Endothelial cell of umbilical vein (primary cell): Measurements from ENCODE around the gene ANKMY1. TPM values are rescaled to one million over a fixed set of nuclear protein-coding genes. Genes with fewer than 3 reads are reported as not detected.

ENCODE experiments used
- BruUV-seq: library from RNA; stranded (reverse); fragments of 400-500 nt; replicated peaks from 2 replicates; lab custom pipeline; 2021; lab: Mats Ljungman, UMichigan
- CTCF ChIA-PET: fragments of 300-600, 350-600 bp; sonication (Branson Sonifier 250); formaldehyde crosslinking; loops from one replicate; lab custom pipeline; 2021; ENCODE audit warnings: antibody characterized with exemption, inconsistent platforms; lab: Charles Lee
- POLR2A ChIA-PET: fragments of 300-600, 350-600 bp; sonication (Branson Sonifier 250); formaldehyde crosslinking; loops from one replicate; lab custom pipeline; 2021; ENCODE audit warnings: antibody characterized with exemption, inconsistent platforms; lab: Charles Lee
- DNase-seq: peaks from one replicate; pipeline ENCODE4 v3.0.0-alpha.2; 2011; ENCODE audit warnings: low read depth, low spot score
- FAIRE-seq: peaks from 2 replicates; lab custom pipeline; 2011; peaks lifted over from hg19 to GRCh38; lab: Jason Lieb, UNC
- H2AFZ ChIP-seq: 2 replicates; pipeline ENCODE4 v1.6.0; 2012; ENCODE audit warnings: low read depth, low read length, control low read depth, inconsistent platforms
- H3K27ac ChIP-seq: 2 replicates; pipeline ENCODE4 v1.5.1; 2011; ENCODE audit warnings: low read depth, mild to moderate bottlenecking, control low read depth, low read length, moderate library complexity; ENCODE audit not compliant: insufficient read depth
- H3K27me3 ChIP-seq, 2 experiments: 2 replicates each; pipeline versions ENCODE4 v1.6.0 to v1.6.1; 2011; ENCODE audit warnings: low read length in 2 of 2, mixed read lengths in 1 of 2; ENCODE audit not compliant: control insufficient read depth in 2 of 2, insufficient read depth in 2 of 2
- H3K36me3 ChIP-seq, 2 experiments: 2 replicates in 1 of 2; 3 replicates in 1 of 2; pipeline ENCODE4 v1.5.1; 2011; ENCODE audit warnings: low read length in 2 of 2, mild to moderate bottlenecking in 1 of 2, moderate library complexity in 1 of 2; ENCODE audit not compliant: control insufficient read depth in 2 of 2, insufficient read depth in 2 of 2; ENCODE audit errors: extremely low read depth in 1 of 2
- H3K4me1 ChIP-seq: 3 replicates; pipeline ENCODE4 v1.5.1; 2011; ENCODE audit warnings: mild to moderate bottlenecking, low read length; ENCODE audit not compliant: control insufficient read depth, insufficient read depth; ENCODE audit errors: extremely low read depth
- H3K4me2 ChIP-seq: 2 replicates; pipeline ENCODE4 v1.6.1; 2011; ENCODE audit warnings: low read length, control low read depth, mixed read lengths; ENCODE audit not compliant: insufficient read depth
- H3K4me3 ChIP-seq, 3 experiments: fragments of 200-600 bp in 1 of 3; sonication (generic), shearing (Covaris generic) in 1 of 3; replicated peaks in 1 of 3; 2 replicates each; pipeline ENCODE4 v1.5.1; 2011 to 2016; ENCODE audit warnings: control low read depth in 3 of 3, low read length in 3 of 3, mild to moderate bottlenecking in 2 of 3, inconsistent platforms in 1 of 3, low read depth in 1 of 3, moderate library complexity in 1 of 3; ENCODE audit not compliant: insufficient read depth in 1 of 3
- H3K79me2 ChIP-seq: 2 replicates; pipeline ENCODE4 v1.6.0; 2012; ENCODE audit warnings: low read length, inconsistent platforms; ENCODE audit not compliant: control insufficient read depth, insufficient read depth
- H3K9ac ChIP-seq: replicated peaks from 2 replicates; pipeline ENCODE3; 2011; ENCODE audit warnings: low read length, control low read depth; ENCODE audit not compliant: insufficient read depth; ENCODE audit errors: extremely low read depth
- H3K9me1 ChIP-seq: replicated peaks from 3 replicates; pipeline ENCODE4 v1.6.0; 2011; ENCODE audit warnings: mild to moderate bottlenecking, low read length; ENCODE audit not compliant: control insufficient read depth, insufficient read depth; ENCODE audit errors: extremely low read depth
- H3K9me3 ChIP-seq: replicated peaks from 2 replicates; pipeline ENCODE4 v1.5.1; 2012; ENCODE audit warnings: low read length, inconsistent platforms; ENCODE audit not compliant: control insufficient read depth, insufficient read depth
- H4K20me1 ChIP-seq: replicated peaks from 2 replicates; pipeline ENCODE3; 2011; ENCODE audit warnings: mild to moderate bottlenecking, low read length; ENCODE audit not compliant: control insufficient read depth, insufficient read depth; ENCODE audit errors: extremely low read depth
- CTCF ChIP-seq, 2 donors: IDR thresholded peaks; 1 replicate in 1 of 2; 2 replicates in 1 of 2; pipeline ENCODE4 v1.5.1; 2011; ENCODE audit warnings: low read length in 2 of 2, mild to moderate bottlenecking in 2 of 2, moderate library complexity in 2 of 2, control low read depth in 1 of 2, inconsistent platforms in 1 of 2, low read depth in 1 of 2; ENCODE audit not compliant: insufficient read depth in 1 of 2; ENCODE audit errors: extremely low read depth in 1 of 2
- EZH2 ChIP-seq: IDR thresholded peaks from 2 replicates; pipeline ENCODE4 v1.6.1; 2012; ENCODE audit warnings: borderline replicate concordance, low read depth, mild to moderate bottlenecking, moderate library complexity, low read length, inconsistent platforms; ENCODE audit not compliant: severe bottlenecking
- FOS ChIP-seq: IDR thresholded peaks from 2 replicates; pipeline ENCODE4 v1.6.1; 2011; ENCODE audit warnings: mild to moderate bottlenecking, low read length, moderate library complexity, borderline replicate concordance; ENCODE audit not compliant: insufficient read depth
- GATA2 ChIP-seq: IDR thresholded peaks from 2 replicates; pipeline ENCODE4 v1.7.0; 2011; ENCODE audit warnings: low read depth, mild to moderate bottlenecking, moderate library complexity, mixed read lengths, low read length; ENCODE audit not compliant: insufficient read length, insufficient read depth
- JUN ChIP-seq: IDR thresholded peaks from 2 replicates; pipeline ENCODE4 v1.6.1; 2011; ENCODE audit warnings: borderline replicate concordance, low read depth; ENCODE audit not compliant: insufficient read length, insufficient read depth
- MAX ChIP-seq: IDR thresholded peaks from 2 replicates; pipeline ENCODE4 v1.6.1; 2011; ENCODE audit not compliant: insufficient read depth, insufficient read length
- MYC ChIP-seq: IDR thresholded peaks from one replicate; pipeline ENCODE4 v1.6.1; 2011; ENCODE audit warnings: mild to moderate bottlenecking, low read depth, low read length
- POLR2A ChIP-seq: IDR thresholded peaks from 2 replicates; pipeline ENCODE4 v1.6.1; 2012; ENCODE audit warnings: low read depth, mild to moderate bottlenecking, control low read depth, low read length
- POLR2AphosphoS5 ChIP-seq: IDR thresholded peaks from 2 replicates; pipeline ENCODE4 v1.6.1; 2012; ENCODE audit warnings: low read depth, mild to moderate bottlenecking, control low read depth, low read length, moderate library complexity; ENCODE audit not compliant: insufficient read depth
- dilution Hi-C: fragments of 300-500 bp; cut with MboI; formaldehyde crosslinking; loops from one replicate; pipeline ENCODE4 v1.15.0; 2019; ENCODE audit warnings: low sequenced_read_pairs; ENCODE audit not compliant: extremely low pct_ligation_motif_present
- intact Hi-C: fragments of 100-400 bp; cut with micrococcal nuclease; formaldehyde crosslinking; loops from one replicate; pipeline ENCODE4 v1.10.0; 2022
- polyA plus RNA-seq, 4 experiments: library from polyadenylated mRNA; depleted of rRNA in 3 of 4; stranded (reverse) in 3 of 4; unstranded in 1 of 4; fragments of >200 nt; gene quantifications; 2 replicates each; pipeline versions ENCODE4 v1.2.1 to v1.2.3, GENCODE V29; 2011 to 2012; ENCODE audit warnings: missing spikeins in 1 of 4
- total RNA-seq: library from RNA; stranded (reverse); gene quantifications from 2 replicates; pipeline ENCODE4 v1.2.3, GENCODE V29; 2021

ANKMY1 gene
- total and polyA plus RNA-seq, 2 donors (not counting 3 experiments of a cell fraction or from before 2014, with no cell fraction given): 9.0 to 16.0 TPM

- Histone ChIP-seq H3K9me3 (no peaks in the 10 kb centered on the region), H4K20me1 (no peaks in the 10 kb centered on the region), H3K4me1 (no peaks in the 10 kb centered on the region), H3K4me3 (no peak overlapping the region), H3K9me1 (no peaks in the 10 kb centered on the region), H3K79me2 (no peaks in the 10 kb centered on the region), H3K9ac (no peak overlapping the region), H3K4me2 (no peak overlapping the region), H3K36me3 (no peaks in the 10 kb centered on the region), H2AFZ (no peak overlapping the region), H3K27me3 (no peaks in the 10 kb centered on the region), H3K27ac (no peak overlapping the region)
- no TSS peak for BruUV-seq
- FAIRE-seq: no peak
- TF ChIP-seq GATA2 (no peak), JUN (no peak), FOS (no peak), MYC (no peak), POLR2AphosphoS5 (no peak), CTCF (IDR thresholded peaks at IDR 0.05; ENCODE audit: extremely low read depth in 1 of 2, insufficient read depth in 1 of 2, low read depth in 1 of 2, low read length in 2 of 2) (no peak), POLR2A (no peak), MAX (no peak), EZH2 (no peak)
- dilution Hi-C loops: no loop called here
- no peak for DNase-seq
- ChIA-PET POLR2A (no interaction called here), CTCF (no interaction called here)
- intact Hi-C loops: no loop called here
Measured at GRCh38 chr2:240465765-240466578, 91.8 kb downstream of the ANKMY1 start.
